Neural progenitor cell (in vitro differentiated cells): ENCODE data around the gene SRBD1.

Experiments used
- CTCF ChIP-seq: fragments of 200-600 bp; sonication (generic); IDR thresholded peaks from 2 replicates; pipeline ENCODE4 v1.5.1; 2017; ENCODE audit warnings: antibody characterized with exemption, mild to moderate bottlenecking
- EZH2 ChIP-seq: fragments of 200-600 bp; sonication (generic); IDR thresholded peaks from 2 replicates; pipeline ENCODE4 v1.6.1; 2017; ENCODE audit warnings: antibody characterized with exemption, mild to moderate bottlenecking, moderate library complexity

- TF ChIP-seq CTCF: no peak
- TF ChIP-seq EZH2: no peak
Measured at GRCh38 chr2:45353879-45354278, 257.2 kb downstream of the SRBD1 start.
